IMR-90 (cell line): ENCODE results near the gene UGT1A7. TPM values are rescaled to one million over a fixed set of nuclear protein-coding genes. Genes with fewer than 3 reads are reported as not detected.

Experiments used
- ATAC-seq: fragments of 200-7000 bp; cut with Tn5 transposase; 2 replicates; pipeline ENCODE4 v1.9.1; 2020; ENCODE audit warnings: low read depth, mild to moderate bottlenecking, moderate library complexity
- BruUV-seq: library from RNA; stranded (reverse); fragments of 400-500 nt; replicated peaks from 2 replicates; lab custom pipeline; 2021; lab: Mats Ljungman, UMichigan
- CTCF ChIA-PET: fragments of 300-600 bp; formaldehyde crosslinking; extraction: SDS; loops from one replicate; lab custom pipeline; 2021; ENCODE audit warnings: antibody characterized with exemption; lab: Yijun Ruan, JAX
- POLR2A ChIA-PET: fragments of 300-600 bp; sonication (Branson Sonifier 250); formaldehyde crosslinking; loops from one replicate; lab custom pipeline; 2022; ENCODE audit warnings: antibody characterized with exemption; ENCODE audit not compliant: unreplicated experiment; lab: Charles Lee
- DNase-seq: peaks from one replicate; pipeline ENCODE4 v3.0.0; 2013
- H2AFZ ChIP-seq: replicated peaks from 2 replicates; pipeline ENCODE3; 2013; ENCODE audit warnings: low read length, mild to moderate bottlenecking; ENCODE audit not compliant: poor library complexity
- H2AK5ac ChIP-seq: 2 replicates; pipeline ENCODE4 v1.6.1; 2013; ENCODE audit warnings: low read depth, low read length, inconsistent platforms
- H2AK9ac ChIP-seq: replicated peaks from 2 replicates; pipeline ENCODE3; 2013; ENCODE audit warnings: mild to moderate bottlenecking, low read depth, low read length, moderate library complexity; ENCODE audit not compliant: poor library complexity
- H2BK120ac ChIP-seq: 2 replicates; pipeline ENCODE4 v1.6.1; 2013; ENCODE audit warnings: low read depth, low read length, inconsistent platforms
- H2BK15ac ChIP-seq: 3 replicates; pipeline ENCODE4 v1.6.1; 2013; ENCODE audit warnings: low read depth, low read length, inconsistent platforms
- H2BK20ac ChIP-seq: 2 replicates; pipeline ENCODE4 v1.6.1; 2013; ENCODE audit warnings: low read depth, mild to moderate bottlenecking, inconsistent platforms, low read length, moderate library complexity
- H2BK5ac ChIP-seq: 2 replicates; pipeline ENCODE4 v1.6.1; 2013; ENCODE audit warnings: mild to moderate bottlenecking, low read depth, low read length, inconsistent platforms; ENCODE audit not compliant: poor library complexity, severe bottlenecking
- H3K14ac ChIP-seq: replicated peaks from 2 replicates; pipeline ENCODE4 v1.6.1; 2013; ENCODE audit warnings: low read depth, low read length, inconsistent platforms
- H3K18ac ChIP-seq: 2 replicates; pipeline ENCODE4 v1.6.1; 2013; ENCODE audit warnings: low read depth, low read length, control low read depth
- H3K23ac ChIP-seq: 2 replicates; pipeline ENCODE4 v1.6.1; 2013; ENCODE audit warnings: low read depth, low read length, inconsistent platforms
- H3K27ac ChIP-seq: 2 replicates; pipeline ENCODE4 v1.5.1; 2013; ENCODE audit warnings: mild to moderate bottlenecking, control low read depth, low read length; ENCODE audit not compliant: insufficient read depth
- H3K27me3 ChIP-seq: 2 replicates; pipeline ENCODE4 v1.6.1; 2013; ENCODE audit warnings: low read length; ENCODE audit not compliant: control insufficient read depth, insufficient read depth
- H3K36me3 ChIP-seq: 2 replicates; pipeline ENCODE4 v1.6.1; 2013; ENCODE audit warnings: low read length, mixed read lengths; ENCODE audit not compliant: control insufficient read depth, insufficient read depth
- H3K4ac ChIP-seq: 2 replicates; pipeline ENCODE4 v1.6.1; 2013; ENCODE audit warnings: low read depth, low read length, inconsistent platforms
- H3K4me1 ChIP-seq: 2 replicates; pipeline ENCODE4 v1.6.1; 2013; ENCODE audit warnings: low read length, mixed read lengths; ENCODE audit not compliant: control insufficient read depth, insufficient read depth
- H3K4me2 ChIP-seq: 2 replicates; pipeline ENCODE4 v1.6.1; 2013; ENCODE audit warnings: low read depth, mild to moderate bottlenecking, control low read depth, low read length, moderate library complexity
- H3K4me3 ChIP-seq: 2 replicates; pipeline ENCODE4 v1.5.1; 2013; ENCODE audit warnings: low read depth, mild to moderate bottlenecking, control low read depth, low read length, moderate library complexity; ENCODE audit not compliant: insufficient read depth
- H3K56ac ChIP-seq: 2 replicates; pipeline ENCODE4 v1.6.1; 2013; ENCODE audit warnings: low read length, inconsistent platforms; ENCODE audit not compliant: insufficient read depth; ENCODE audit errors: extremely low read depth
- H3K79me1 ChIP-seq, 2 experiments: 2 replicates each; pipeline ENCODE4 v1.6.1; 2013; ENCODE audit warnings: low read length in 2 of 2, inconsistent platforms in 1 of 2, low read depth in 1 of 2
- H3K9ac ChIP-seq: 2 replicates; pipeline ENCODE4 v1.6.1; 2013; ENCODE audit warnings: low read depth, low read length, control low read depth
- H3K9me1 ChIP-seq: 2 replicates; pipeline ENCODE4 v1.6.1; 2013; ENCODE audit warnings: low read length, inconsistent platforms; ENCODE audit not compliant: insufficient read depth
- H3K9me3 ChIP-seq: 2 replicates; pipeline ENCODE4 v1.6.1; 2013; ENCODE audit warnings: low read length; ENCODE audit not compliant: control insufficient read depth, insufficient read depth
- H4K20me1 ChIP-seq: 2 replicates; pipeline ENCODE4 v1.6.1; 2013; ENCODE audit warnings: low read length, inconsistent platforms; ENCODE audit not compliant: insufficient read depth
- H4K5ac ChIP-seq: 2 replicates; pipeline ENCODE4 v1.6.1; 2013; ENCODE audit warnings: mild to moderate bottlenecking, low read depth, low read length, control low read depth
- H4K8ac ChIP-seq, 2 experiments: 2 replicates each; pipeline ENCODE4 v1.6.1; 2013; ENCODE audit warnings: low read depth in 2 of 2, low read length in 2 of 2, control low read depth in 1 of 2, inconsistent platforms in 1 of 2
- H4K91ac ChIP-seq: 2 replicates; pipeline ENCODE4 v1.6.1; 2013; ENCODE audit warnings: low read depth, low read length, inconsistent platforms; ENCODE audit not compliant: insufficient read depth
- BHLHE40 ChIP-seq: fragments of 150-350 bp; IDR thresholded peaks from 2 replicates; pipeline ENCODE4 v1.6.1; 2016; ENCODE audit warnings: mild to moderate bottlenecking, low read depth, low read length
- CEBPB ChIP-seq: IDR thresholded peaks from 2 replicates; pipeline ENCODE4 v1.6.1; 2012; ENCODE audit warnings: low read depth, low read length, improper control_type of control experiment
- CHD1 ChIP-seq: IDR thresholded peaks from 2 replicates; pipeline ENCODE4 v1.6.1; 2012; ENCODE audit warnings: low read depth, low read length, improper control_type of control experiment
- FOS ChIP-seq: fragments of 150-350 bp; IDR thresholded peaks from 2 replicates; pipeline ENCODE4 v1.6.1; 2016; ENCODE audit warnings: low read depth, low read length
- MAFK ChIP-seq: IDR thresholded peaks from 2 replicates; pipeline ENCODE4 v1.6.1; 2012; ENCODE audit warnings: low read depth, low read length, improper control_type of control experiment
- MAZ ChIP-seq: IDR thresholded peaks from 2 replicates; pipeline ENCODE4 v1.6.1; 2012; ENCODE audit warnings: low read depth, mild to moderate bottlenecking, low read length, improper control_type of control experiment, moderate library complexity, borderline replicate concordance
- MXI1 ChIP-seq: IDR thresholded peaks from 2 replicates; pipeline ENCODE4 v1.6.1; 2012; ENCODE audit warnings: low read depth, mild to moderate bottlenecking, low read length, moderate library complexity, borderline replicate concordance
- NFE2L2 ChIP-seq: fragments of 150-350 bp; IDR thresholded peaks from 2 replicates; pipeline ENCODE4 v1.6.1; 2016; ENCODE audit warnings: low read depth, mild to moderate bottlenecking, low read length
- POLR2A ChIP-seq: IDR thresholded peaks from 2 replicates; pipeline ENCODE4 v1.6.1; 2012; ENCODE audit warnings: mild to moderate bottlenecking, low read depth, low read length
- RAD21 ChIP-seq: IDR thresholded peaks from 2 replicates; pipeline ENCODE4 v1.6.1; 2012; ENCODE audit warnings: low read length, improper control_type of control experiment
- RCOR1 ChIP-seq: IDR thresholded peaks from 2 replicates; pipeline ENCODE4 v1.6.1; 2012; ENCODE audit warnings: mild to moderate bottlenecking, low read length, improper control_type of control experiment; ENCODE audit not compliant: insufficient replicate concordance
- RFX5 ChIP-seq: IDR thresholded peaks from 2 replicates; pipeline ENCODE4 v1.8.0; 2012; ENCODE audit warnings: low read depth, mild to moderate bottlenecking, low read length, moderate library complexity
- SMC3 ChIP-seq: fragments of 150-350 bp; IDR thresholded peaks from 2 replicates; pipeline ENCODE4 v1.6.1; 2016; ENCODE audit warnings: low read depth, mild to moderate bottlenecking, antibody characterized with exemption, low read length, moderate library complexity
- WGBS, 2 experiments: methylation state at CpG; one replicate each; pipeline versions ENCODE4 v1.1.5 to v1.1.7; 2013; ENCODE audit warnings: missing lambda C conversion rate in 2 of 2; ENCODE audit not compliant: insufficient read length in 1 of 2; ENCODE audit errors: extremely low coverage in 2 of 2; 5-methylcytosine and 5-hydroxymethylcytosine counted together
- dilution Hi-C: fragments of 300-500 bp; cut with HindIII; formaldehyde crosslinking; loops from one replicate; pipeline ENCODE4 v1.14.3; 2018; ENCODE audit warnings: low sequenced_read_pairs; ENCODE audit not compliant: unreplicated experiment
- in situ Hi-C: fragments of 300-500 bp; cut with MboI; formaldehyde crosslinking; loops from 3 replicates; pipeline ENCODE4 v1.14.3; 2019; ENCODE audit warnings: low sequenced_read_pairs, inconsistent platforms, mixed read lengths
- intact Hi-C: fragments of 100-400 bp; cut with micrococcal nuclease; formaldehyde crosslinking; loops from 2 replicates; pipeline ENCODE4 v1.10.0; 2022
- polyA plus RNA-seq, 3 experiments: library from polyadenylated mRNA; depleted of rRNA; stranded (reverse); fragments of >200 nt; gene quantifications; 2 replicates each; pipeline ENCODE4 v1.2.3, GENCODE V29; 2012; ENCODE audit warnings: low replicate concordance in 1 of 3
- total RNA-seq: library from RNA; depleted of rRNA; stranded (reverse); fragments of >200 nt; gene quantifications from 2 replicates; pipeline ENCODE4 v1.2.3, GENCODE V29; 2012
- TF ChIP-seq, protein P1 (sequence below): fragments of 150-350 bp; IDR thresholded peaks from 2 replicates; pipeline ENCODE4 v1.6.1; 2016; ENCODE audit warnings: low read depth, mild to moderate bottlenecking, low read length, moderate library complexity, borderline replicate concordance
- TF ChIP-seq, protein P2 (sequence below): conservative IDR thresholded peaks from 2 replicates; pipeline ENCODE4 v1.5.1; 2012; ENCODE audit warnings: mild to moderate bottlenecking, low read depth, low read length, improper control_type of control experiment
- TF ChIP-seq, protein P3 (sequence below): fragments of 150-350 bp; IDR thresholded peaks from 2 replicates; pipeline ENCODE4 v1.6.1; 2017; ENCODE audit warnings: mild to moderate bottlenecking, antibody characterized with exemption, low read length, low read depth

The UGT1A7 gene
- total and polyA plus RNA-seq, 2 of the 4 experiments (the other 2 are of a cell fraction) = not detected

DNA sequence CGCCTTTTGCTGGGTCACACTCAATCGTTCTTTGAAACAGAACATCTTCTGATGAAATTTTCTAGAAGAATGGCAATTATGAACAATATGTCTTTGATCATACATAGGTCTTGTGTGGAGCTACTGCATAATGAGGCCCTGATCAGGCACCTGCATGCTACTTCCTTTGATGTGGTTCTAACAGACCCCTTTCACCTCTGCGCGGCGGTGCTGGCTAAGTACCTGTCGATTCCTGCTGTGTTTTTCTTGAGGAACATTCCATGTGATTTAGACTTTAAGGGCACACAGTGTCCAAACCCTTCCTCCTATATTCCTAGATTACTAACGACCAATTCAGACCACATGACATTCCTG, 31.5 kb downstream of the UGT1A7 start:
- 88% methylated on average over 6 of the region's 7 CpGs; no CpG with 5 or more reads in 1 of the 2 experiments for whole genome bisulfite sequencing, 2 experiments
- CTCF ChIA-PET = no interaction called here
- Histone ChIP-seq H2BK15ac (no peak overlapping the region), H2BK20ac (no peak overlapping the region), H3K23ac (no peak overlapping the region), H2BK120ac (no peak overlapping the region), H3K27ac (no peak overlapping the region), H3K4ac (no peak overlapping the region), H4K20me1 (no peaks in the 10 kb centered on the region), H3K4me3 (no peak overlapping the region), H2BK5ac (no peak overlapping the region), H3K18ac (no peak overlapping the region), H4K5ac (no peak overlapping the region), H3K4me1 (peaks cover 2% of the 10 kb centered on the region), H3K14ac (no peak overlapping the region), H2AK9ac (no peak overlapping the region), H3K27me3 (peaks cover 4% of the 10 kb centered on the region; the same call in 1 of the 2 replicates), H3K79me1 (no peaks in the 10 kb centered on the region), H3K9ac (no peak overlapping the region), H3K36me3 (no peaks in the 10 kb centered on the region), H3K56ac (no peak overlapping the region), H4K91ac (no peak overlapping the region), H4K8ac (no peak overlapping the region), H3K9me3 (no peaks in the 10 kb centered on the region), H2AFZ (no peak overlapping the region), H3K4me2 (no peak overlapping the region), H2AK5ac (no peak overlapping the region), H3K9me1 (no peaks in the 10 kb centered on the region)
- POLR2A ChIA-PET = no interaction called here
- TF ChIP-seq, protein P1, sequence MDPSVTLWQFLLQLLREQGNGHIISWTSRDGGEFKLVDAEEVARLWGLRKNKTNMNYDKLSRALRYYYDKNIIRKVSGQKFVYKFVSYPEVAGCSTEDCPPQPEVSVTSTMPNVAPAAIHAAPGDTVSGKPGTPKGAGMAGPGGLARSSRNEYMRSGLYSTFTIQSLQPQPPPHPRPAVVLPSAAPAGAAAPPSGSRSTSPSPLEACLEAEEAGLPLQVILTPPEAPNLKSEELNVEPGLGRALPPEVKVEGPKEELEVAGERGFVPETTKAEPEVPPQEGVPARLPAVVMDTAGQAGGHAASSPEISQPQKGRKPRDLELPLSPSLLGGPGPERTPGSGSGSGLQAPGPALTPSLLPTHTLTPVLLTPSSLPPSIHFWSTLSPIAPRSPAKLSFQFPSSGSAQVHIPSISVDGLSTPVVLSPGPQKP = no peak
- TF ChIP-seq RCOR1 (no peak), POLR2A (no peak), SMC3 (no peak), MAFK (no peak), BHLHE40 (no peak), RFX5 (no peak), CEBPB (no peak), MAZ (no peak), RAD21 (no peak), FOS (no peak), CHD1 (no peak), MXI1 (no peak), NFE2L2 (no peak)
- TF ChIP-seq, protein P2, sequence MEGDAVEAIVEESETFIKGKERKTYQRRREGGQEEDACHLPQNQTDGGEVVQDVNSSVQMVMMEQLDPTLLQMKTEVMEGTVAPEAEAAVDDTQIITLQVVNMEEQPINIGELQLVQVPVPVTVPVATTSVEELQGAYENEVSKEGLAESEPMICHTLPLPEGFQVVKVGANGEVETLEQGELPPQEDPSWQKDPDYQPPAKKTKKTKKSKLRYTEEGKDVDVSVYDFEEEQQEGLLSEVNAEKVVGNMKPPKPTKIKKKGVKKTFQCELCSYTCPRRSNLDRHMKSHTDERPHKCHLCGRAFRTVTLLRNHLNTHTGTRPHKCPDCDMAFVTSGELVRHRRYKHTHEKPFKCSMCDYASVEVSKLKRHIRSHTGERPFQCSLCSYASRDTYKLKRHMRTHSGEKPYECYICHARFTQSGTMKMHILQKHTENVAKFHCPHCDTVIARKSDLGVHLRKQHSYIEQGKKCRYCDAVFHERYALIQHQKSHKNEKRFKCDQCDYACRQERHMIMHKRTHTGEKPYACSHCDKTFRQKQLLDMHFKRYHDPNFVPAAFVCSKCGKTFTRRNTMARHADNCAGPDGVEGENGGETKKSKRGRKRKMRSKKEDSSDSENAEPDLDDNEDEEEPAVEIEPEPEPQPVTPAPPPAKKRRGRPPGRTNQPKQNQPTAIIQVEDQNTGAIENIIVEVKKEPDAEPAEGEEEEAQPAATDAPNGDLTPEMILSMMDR = no peak
- TF ChIP-seq, protein P3, sequence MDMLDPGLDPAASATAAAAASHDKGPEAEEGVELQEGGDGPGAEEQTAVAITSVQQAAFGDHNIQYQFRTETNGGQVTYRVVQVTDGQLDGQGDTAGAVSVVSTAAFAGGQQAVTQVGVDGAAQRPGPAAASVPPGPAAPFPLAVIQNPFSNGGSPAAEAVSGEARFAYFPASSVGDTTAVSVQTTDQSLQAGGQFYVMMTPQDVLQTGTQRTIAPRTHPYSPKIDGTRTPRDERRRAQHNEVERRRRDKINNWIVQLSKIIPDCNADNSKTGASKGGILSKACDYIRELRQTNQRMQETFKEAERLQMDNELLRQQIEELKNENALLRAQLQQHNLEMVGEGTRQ = no peak
- dilution Hi-C loops = no loop called here
- intact Hi-C loops = loop anchor here (5.0 kb wide), 3 partner anchors 156 to 1404 kb away; no protein-coding TSS in a partner anchor
- in situ Hi-C loops = loop anchor here (5.0 kb wide), 1 partner anchor 266 kb away; no protein-coding TSS in a partner anchor
- DNase-seq (no peak), ATAC-seq (no peak)
- BruUV-seq = no TSS peak
